Epidermal melanocyte (primary cell): ENCODE measurements around the gene SLC9C2.
"Not testable (repeated sequence)": the region's sequence is repeated elsewhere in the genome, so short reads cannot be mapped to it uniquely, and the experiment has no call there.

Source experiments
- DNase-seq: peaks from one replicate; pipeline ENCODE4 v3.0.0; 2011; ENCODE audit warnings: low spot score; ENCODE audit not compliant: insufficient read length

Gene SLC9C2

GRCh38 chr1:173489149-173489600 is 113.7 kb downstream of the SLC9C2 start:
- no peak for DNase-seq

- DNase-seq: no peak
These were observed 114.9 kb downstream of the SLC9C2 start for GRCh38 chr1:173488001-173488400.

- DNase-seq: no peak
These were observed 117.5 kb downstream of the SLC9C2 start for GRCh38 chr1:173485401-173485800.

GRCh38 chr1:173484276-173484675 is 118.6 kb downstream of the SLC9C2 start:
- no peak for DNase-seq

GRCh38 chr1:173482683-173483082 is 120.2 kb downstream of the SLC9C2 start:
- DNase-seq: no peak

- DNase-seq: no peak
These were observed 121.6 kb downstream of the SLC9C2 start for GRCh38 chr1:173481195-173481772.

- no peak for DNase-seq
These were observed 123.2 kb downstream of the SLC9C2 start for GRCh38 chr1:173479649-173480048.

GRCh38 chr1:173478094-173478674 is 124.7 kb downstream of the SLC9C2 start:
- no peak for DNase-seq

- peak; percentile 69 for DNase-seq
These were observed 125.4 kb downstream of the SLC9C2 start, which contains the start of gene PRDX6 for GRCh38 chr1:173477286-173478093. Gene PRDX6, plus strand, starts transcription at chr1:173477335. Its CDS starts 63 bp downstream, at chr1:173477398.

- peak; percentile 60 for DNase-seq
These were observed 126.1 kb downstream of the SLC9C2 start for GRCh38 chr1:173476665-173477285.

- DNase-seq: no peak
These were observed 126.6 kb downstream of the SLC9C2 start for GRCh38 chr1:173476197-173476664.

GRCh38 chr1:173475564-173476196 is 127.2 kb downstream of the SLC9C2 start:
- DNase-seq: no peak

- DNase-seq: not testable (repeated sequence)
These were observed 128.0 kb downstream of the SLC9C2 start for GRCh38 chr1:173474780-173475421.

GRCh38 chr1:173474097-173474779 is 128.6 kb downstream of the SLC9C2 start:
- DNase-seq: no peak

- DNase-seq: no peak
These were observed 129.3 kb downstream of the SLC9C2 start for GRCh38 chr1:173473599-173474011.

GRCh38 chr1:173470608-173471007 is 132.3 kb downstream of the SLC9C2 start:
- no peak for DNase-seq

GRCh38 chr1:173469656-173470055 is 133.2 kb downstream of the SLC9C2 start:
- no peak for DNase-seq

GRCh38 chr1:173467426-173467825 is 135.4 kb downstream of the SLC9C2 start:
- no peak for DNase-seq

GRCh38 chr1:173464185-173464584 is 138.7 kb downstream of the SLC9C2 start:
- not testable (repeated sequence) for DNase-seq

- not testable (repeated sequence) for DNase-seq
These were observed 140.2 kb downstream of the SLC9C2 start for GRCh38 chr1:173462666-173463065.
